NB4 (cell line): ENCODE results near the gene KLHL28.

ENCODE experiments used
- CTCF ChIP-seq: IDR thresholded peaks from one replicate; pipeline ENCODE4 v1.5.1; 2012; ENCODE audit warnings: low read depth, low read length
- MYC ChIP-seq: IDR thresholded peaks from 2 replicates; pipeline ENCODE4 v1.6.1; 2011; ENCODE audit warnings: low read depth, low read length
- POLR2A ChIP-seq: IDR thresholded peaks from 2 replicates; pipeline ENCODE4 v1.6.1; 2011; ENCODE audit warnings: mild to moderate bottlenecking; ENCODE audit not compliant: insufficient read length; ENCODE audit errors: extremely low read depth

- TF ChIP-seq CTCF (no peak), POLR2A (no peak), MYC (no peak)
These were observed 19.5 kb upstream of the KLHL28 start for GRCh38 chr14:44981198-44981597.
